GM19438 (cell line): ENCODE data around the gene NFKB1.
"Not testable (repeated sequence)": the region's sequence is repeated elsewhere in the genome, so short reads cannot be mapped to it uniquely, and the experiment has no call there.

ENCODE experiments used
- ATAC-seq: cut with Tn5 transposase; IDR thresholded peaks from one replicate; pipeline ENCODE4 v1.9.1; 2021; ENCODE audit warnings: low read depth; ENCODE audit not compliant: unreplicated experiment

Gene NFKB1

GRCh38 chr4:102619776-102620631 is 118.8 kb downstream of the NFKB1 start:
- ATAC-seq: not testable (repeated sequence)

DNA sequence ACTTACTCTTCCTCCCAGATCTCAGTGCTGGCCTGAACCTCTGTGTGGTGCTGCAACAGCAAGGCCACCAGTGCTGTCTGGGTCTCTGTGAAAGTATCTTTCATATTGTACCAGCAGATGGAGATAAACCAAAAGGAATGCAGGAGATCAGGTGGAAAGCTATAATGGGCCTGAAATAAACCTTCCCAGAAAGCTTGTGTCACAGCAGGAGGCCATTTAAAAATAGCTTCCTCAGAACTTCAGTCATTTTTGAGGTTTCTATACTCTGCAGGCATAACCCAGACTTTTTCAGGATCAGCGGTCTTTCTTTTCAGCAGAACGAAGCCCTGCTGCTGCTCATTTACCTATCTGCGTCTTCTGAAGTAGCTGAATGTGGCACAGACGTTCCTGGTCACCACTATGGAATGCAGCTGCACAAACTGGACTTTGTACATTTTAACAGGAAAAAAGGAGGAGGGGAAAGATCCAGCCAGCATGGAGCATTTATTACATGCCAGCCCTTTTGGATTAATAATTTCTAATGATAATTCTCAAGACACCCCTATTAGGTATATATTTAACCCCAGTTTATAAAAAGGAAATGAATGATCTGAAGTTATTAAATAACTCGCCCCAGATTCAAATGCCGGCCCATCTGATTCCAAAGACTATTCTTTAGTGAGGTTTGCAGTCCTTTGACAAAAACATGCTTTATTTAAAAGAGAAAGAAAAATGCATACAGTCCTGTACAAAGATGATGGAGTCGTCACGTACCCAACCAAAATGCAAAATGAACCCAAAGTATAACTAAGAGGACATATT is 119.7 kb downstream of the NFKB1 start:
- ATAC-seq: peak; percentile 40

DNA sequence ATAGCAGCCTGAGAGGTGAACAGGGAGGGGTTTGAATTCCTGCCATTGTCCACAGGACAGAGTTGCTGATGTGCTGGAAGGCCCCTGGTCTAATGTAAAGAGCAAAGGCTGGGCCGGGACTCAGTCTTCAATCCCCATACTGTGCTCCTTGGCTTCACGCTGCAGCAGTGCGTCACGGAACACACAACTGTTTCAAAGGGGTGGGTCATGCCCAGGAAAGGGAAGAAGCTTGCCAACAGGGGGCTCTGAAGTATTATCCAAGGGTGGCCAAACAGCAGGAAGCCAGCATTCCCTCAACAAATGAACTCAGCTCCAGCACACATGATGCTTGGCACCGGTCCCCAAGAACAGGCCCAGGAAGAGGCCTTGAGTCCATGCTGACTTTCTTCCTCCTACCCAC is 122.5 kb downstream of the NFKB1 start:
- ATAC-seq: no peak

DNA sequence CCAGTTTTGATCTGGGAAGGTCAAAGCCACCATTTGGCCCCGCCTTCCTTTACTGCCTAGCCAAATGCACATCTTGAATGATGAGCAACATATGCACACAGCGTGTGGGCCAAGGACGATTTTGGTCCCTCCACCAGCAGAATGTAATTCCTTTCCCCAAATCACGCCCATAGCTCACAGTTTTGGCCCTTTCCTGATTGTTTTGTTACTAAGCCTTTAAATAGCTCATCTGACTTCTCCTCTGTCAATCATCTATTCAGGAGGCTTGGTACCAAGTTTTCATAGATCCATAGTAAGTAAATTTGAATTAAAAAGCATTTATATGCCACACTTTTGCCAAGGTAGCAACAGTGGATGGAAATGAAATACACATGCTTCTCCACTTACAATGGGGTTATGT is 123.3 kb downstream of the NFKB1 start:
- ATAC-seq: no peak

- ATAC-seq: peak; percentile 86
These were observed 124.2 kb downstream of the NFKB1 start for GRCh38 chr4:102625232-102625930.

DNA sequence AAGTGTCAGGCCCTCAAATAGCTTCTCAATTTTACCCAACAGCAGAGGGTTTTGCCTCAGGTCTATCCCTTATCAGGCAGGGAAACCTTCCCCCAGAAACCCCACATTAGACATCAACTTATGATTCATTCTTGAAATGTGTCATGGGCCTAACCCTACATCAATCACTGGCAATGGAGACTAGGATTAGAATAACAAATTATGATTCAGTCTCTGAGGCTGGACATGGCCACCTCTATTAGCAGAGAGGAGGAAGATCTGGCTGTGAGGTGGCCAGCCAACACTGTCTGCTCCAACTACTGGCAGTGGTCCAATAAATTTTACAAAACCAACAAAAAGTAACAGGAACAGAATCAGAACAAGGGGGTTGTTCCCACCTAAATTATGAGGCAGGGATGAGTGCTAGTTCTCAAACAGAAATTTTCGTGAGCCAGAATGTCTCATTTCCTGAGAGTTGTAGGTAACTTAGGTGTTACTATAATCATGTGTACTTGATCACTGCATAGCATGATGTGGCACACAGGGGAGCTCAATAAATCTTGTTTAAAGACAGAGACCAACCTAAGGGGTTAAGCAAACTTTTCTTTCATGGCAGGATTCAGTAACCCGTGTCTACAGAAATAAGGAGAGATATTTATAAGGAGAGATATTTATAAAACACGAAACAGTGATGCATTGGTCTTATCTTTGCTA is 126.8 kb downstream of the NFKB1 start:
- ATAC-seq: no peak

DNA sequence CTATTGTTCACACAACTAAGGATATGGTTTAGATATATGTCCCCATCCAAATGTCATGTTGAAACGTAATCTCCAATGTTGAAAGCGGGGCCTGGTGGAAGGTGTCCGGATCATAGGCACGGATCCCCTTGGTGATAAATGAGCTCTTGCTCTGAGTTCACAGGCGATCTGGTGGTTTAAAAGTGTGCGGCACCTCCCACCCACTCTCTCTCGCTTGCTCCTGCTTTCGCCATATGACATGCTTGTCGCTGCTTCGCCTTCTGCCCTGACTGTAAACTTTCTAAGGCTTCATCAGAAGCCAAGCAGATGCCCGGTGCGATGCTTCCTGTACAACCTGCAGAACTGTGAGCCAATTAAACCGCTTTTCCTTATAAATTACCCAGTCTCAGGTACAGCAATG is 128.5 kb downstream of the NFKB1 start:
- no peak for ATAC-seq

GRCh38 chr4:102631616-102632015 is 130.5 kb downstream of the NFKB1 start:
- no peak for ATAC-seq

- no peak for ATAC-seq
These were observed 131.3 kb downstream of the NFKB1 start for GRCh38 chr4:102632241-102633065.

DNA sequence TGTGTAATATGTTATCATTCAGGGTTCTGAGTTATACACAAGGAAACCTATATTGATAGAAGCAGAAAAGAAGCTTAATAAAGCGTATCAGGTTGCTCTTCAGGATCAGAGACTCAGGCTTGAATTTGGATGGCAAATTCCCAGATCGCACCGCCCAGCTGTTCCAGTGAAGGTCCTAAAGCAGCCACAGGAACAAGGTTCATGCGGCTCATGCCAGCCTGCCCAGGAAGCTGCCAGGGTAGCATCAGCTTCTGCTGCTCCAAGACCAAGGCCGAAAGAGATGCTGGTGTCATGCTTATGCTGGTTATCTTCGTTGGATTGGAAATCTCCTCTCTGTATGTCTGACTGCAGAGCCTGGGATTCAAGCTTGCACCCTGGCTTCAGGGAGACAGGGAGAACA is 131.9 kb downstream of the NFKB1 start:
- no peak for ATAC-seq

DNA sequence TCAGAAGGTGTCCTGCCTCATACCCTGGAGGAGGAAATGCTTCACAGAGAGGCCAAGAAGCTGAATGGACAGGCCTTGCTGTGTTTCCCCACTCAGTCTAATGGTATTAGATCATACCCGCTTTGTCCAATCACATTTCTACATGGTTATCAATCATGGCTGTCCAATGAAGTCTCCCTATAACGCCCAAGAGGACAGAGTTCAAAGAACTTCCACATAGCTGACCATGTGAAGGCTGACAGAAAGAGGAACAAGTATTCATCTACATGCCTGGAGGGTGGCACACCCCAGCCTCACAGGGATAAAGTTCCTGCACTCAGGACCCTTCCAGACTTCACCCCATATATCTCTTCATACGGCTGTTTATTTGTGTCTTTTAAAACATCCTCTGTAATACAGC is 136.2 kb downstream of the NFKB1 start:
- ATAC-seq: no peak

- no peak for ATAC-seq
These were observed 137.5 kb downstream of the NFKB1 start for GRCh38 chr4:102638621-102639020.

DNA sequence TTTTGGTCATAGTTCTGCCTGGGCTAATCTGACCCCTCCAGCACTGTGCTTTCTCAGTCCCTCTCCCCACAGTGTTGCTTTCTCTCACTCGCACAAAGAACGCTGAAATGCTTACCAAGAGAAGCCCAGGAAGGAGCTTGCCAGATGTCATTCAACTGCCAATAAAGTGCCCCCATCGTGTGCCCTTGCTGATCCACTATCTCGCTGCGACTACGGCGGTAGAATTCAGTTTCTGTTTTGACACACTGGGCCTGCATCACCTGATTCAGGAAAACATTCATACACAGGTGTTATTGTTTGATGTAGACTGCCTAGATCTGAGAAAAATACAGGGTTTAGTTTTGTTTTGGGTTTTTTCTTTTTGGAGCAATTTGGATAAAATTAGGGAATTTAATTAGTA is 138.4 kb downstream of the NFKB1 start:
- no peak for ATAC-seq

DNA sequence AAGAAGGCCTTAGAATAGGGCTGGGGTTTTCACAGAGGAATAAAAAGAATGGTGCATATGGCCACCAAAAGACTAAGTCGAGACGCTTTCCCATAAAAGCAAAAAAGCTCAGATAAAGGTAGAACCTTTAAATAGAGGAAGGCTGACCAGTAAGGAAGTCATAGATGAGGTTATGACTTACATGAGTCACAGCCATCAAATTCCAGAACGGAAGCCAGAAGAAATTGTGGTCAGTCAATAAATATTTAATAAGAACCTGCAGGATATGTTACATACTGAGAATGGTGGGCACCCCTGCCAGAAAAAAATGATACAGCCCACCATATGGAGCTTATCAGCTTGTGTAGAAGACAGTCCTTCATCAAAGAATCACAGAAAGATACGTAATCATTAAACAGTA is 139.5 kb downstream of the NFKB1 start:
- ATAC-seq: no peak

- ATAC-seq: no peak
These were observed 140.6 kb downstream of the NFKB1 start for GRCh38 chr4:102641793-102642192.

DNA sequence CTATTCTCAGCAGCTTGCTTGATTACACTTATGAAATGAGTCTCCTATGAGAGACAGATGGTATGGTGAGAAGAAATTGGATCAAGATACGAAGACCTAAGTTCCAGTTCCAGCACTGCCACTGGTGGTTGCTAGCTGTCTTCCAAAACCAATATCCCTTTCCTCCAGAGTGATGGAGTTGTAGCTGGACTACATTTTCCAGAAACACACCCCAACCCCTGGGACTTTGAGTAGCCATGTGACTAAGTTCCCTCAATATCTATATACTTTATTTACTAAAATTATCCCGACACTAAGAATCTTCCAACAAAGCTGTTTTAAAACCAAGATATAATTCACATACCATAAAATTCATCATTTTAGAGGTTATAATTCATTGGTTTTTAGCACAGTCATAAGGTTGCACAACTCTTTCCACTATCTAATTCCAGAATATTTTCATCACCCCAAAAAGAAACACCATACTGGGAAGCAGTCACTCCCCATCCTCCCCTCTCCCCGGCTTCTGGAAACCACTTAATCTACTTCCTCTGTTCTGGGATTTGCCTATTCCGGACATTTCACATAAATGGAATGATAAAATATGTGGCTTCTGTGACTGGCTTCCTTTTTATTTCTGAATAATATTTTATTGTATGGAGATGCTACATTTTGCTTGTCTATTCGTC is 141.6 kb downstream of the NFKB1 start:
- ATAC-seq: no peak

DNA sequence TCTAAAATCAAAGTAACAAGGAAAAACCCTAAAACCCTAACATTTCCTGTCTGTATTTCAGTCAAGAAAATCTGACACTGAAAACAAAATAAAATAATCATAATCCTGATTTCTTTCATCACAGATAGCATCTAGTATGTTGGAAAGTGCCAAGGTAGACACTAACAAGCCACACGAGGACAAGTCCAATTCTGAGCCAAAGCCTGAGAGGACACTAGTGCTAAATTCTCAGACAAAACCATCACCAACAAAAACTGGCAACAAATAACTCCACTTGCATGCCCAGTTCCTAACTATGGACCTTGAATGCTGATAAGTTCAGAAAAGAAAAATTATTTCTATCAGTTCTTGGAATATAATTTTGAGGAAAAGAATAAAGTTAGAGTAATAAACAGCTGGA is 146.0 kb downstream of the NFKB1 start:
- ATAC-seq: no peak

GRCh38 chr4:102657206-102657605 is 156.0 kb downstream of the NFKB1 start:
- ATAC-seq: no peak

DNA sequence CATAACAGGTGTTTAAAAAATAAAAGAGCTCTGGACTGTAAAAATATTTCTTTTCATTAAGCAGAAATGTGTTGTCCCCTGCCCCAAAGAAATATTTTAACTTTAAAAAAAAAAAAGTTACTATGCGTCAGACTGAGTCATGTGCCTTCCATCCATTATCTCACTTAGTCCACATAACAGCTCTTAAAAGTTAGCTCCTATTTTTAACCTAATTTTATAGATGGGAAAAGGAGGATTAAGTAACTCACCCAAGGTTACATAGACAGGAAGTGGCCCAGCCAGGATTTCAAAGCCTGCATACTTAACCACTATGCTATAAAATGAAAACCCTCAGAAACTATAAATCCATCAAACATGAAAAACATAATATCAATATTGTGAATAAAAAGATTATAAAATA is 161.9 kb downstream of the NFKB1 start:
- ATAC-seq: no peak
